ENCODE data around the gene SH3BGR.
"Not testable (repeated sequence)": the region's sequence is repeated elsewhere in the genome, so short reads cannot be mapped to it uniquely, and the experiment has no call there.

The SH3BGR gene

DNA sequence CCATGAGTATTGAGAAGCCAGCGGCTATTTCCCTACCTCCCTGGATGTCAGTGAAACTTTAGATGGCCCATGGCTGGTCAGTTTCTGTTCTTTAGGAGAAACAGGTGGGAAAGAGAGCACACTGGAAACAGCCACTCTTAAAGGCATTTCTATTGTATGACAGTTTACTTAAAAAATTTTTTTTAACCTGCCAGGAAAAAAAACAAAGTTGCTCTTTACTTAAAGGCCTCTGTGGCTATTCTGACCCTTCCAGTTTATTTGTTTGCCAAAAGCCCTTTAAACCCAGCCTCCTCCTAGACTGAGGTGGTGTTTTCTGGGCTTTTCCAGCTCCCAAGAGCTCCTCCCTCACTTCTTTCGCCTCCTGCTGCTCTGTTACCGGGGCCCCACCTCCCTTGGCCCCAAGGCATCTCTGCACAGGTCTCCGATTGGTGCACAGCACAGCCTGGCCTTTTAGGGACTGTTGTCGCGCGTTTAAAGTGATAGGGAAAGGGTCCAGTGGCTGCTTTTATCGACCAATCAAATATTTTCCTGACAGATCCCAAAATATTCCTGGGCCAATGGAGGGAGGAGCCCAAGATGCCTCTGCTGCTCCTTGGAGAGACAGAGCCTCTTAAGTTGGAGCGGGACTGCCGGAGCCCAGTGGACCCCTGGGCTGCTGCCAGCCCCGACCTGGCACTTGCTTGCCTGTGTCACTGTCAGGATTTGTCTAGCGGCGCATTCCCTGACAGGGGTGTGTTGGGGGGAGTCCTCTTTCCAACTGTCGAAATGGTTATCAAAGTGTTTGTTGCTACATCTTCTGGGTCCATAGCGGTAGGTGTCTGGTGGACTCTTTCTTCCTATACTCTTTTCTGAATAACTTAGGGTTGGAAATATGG lies at the start of gene SH3BGR:
TSS of gene SH3BGR (plus strand) at position 639 of the 875 bp plus-strand sequence. CDS start at position 766, 127 bp downstream.
- DNase-seq, result no peak
- ATAC-seq, result no peak

DNA sequence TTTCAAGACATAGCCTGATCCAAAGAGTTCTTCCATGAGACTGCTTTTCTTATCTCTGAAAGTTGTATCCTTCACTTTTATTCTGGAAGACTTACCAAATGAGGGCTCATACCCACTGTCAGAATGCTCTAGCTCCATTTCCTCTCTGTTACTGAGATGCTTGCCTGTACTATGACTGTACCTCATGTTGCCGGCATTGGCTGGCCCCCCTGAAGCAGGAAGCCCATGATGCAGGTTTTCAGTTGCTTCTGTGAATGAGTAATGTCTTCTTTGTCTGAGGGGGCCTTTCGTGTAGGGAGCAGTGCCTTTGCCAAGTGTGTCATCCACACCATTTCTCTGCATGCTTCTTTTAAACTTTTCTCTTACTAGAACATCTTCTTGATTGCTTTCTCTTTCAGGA lies 45.7 kb upstream of the SH3BGR start:
- ATAC-seq (no peak), DNase-seq (no peak)

DNA sequence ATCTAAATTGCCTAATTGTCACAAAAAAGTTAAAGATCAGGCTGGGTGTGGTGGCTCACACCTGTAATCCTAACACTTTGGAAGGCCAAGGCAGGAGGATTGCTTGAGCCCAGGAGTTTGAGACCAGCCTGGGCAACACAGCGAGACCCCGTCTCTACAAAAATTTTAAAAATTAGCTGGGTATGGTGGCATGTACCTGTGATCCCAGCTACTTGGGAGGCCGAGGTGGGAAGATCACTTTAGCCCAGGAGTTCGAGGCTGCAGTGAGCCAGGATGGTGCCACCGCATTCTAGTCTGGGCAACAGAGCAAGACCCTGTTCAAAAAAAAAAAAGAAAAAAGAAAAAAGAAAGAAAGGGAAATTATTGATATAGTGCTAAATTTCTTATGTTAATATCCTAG lies 32.6 kb upstream of the SH3BGR start:
- DNase-seq, ATAC-seq: not testable (repeated sequence)

- ATAC-seq, result no peak
- no peak for DNase-seq
Observed at GRCh38 chr21:39422527-39423241, 29.1 kb upstream of the SH3BGR start.

- DNase-seq, result no peak
- ATAC-seq, result no peak
Observed at GRCh38 chr21:39429445-39429844, 22.3 kb upstream of the SH3BGR start.

DNA sequence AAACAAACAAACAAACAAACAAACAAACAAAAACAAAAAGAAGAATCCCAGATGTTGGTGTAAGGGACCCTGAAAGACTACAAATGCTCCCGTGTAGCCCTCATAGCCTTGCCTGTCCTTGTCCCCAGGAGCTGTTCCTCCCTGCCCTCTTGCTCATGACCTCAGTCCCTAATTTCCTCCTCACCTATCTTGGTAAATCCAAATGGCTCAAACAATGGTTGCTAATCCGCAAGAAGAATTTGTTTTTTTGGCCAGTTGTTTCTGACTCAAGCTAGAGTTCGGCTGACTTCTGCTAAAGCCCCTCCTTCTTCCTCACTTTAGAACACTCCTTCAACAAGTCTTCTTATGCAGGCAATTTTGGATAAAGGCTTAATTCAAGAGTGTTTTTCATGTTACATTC lies 21.8 kb upstream of the SH3BGR start:
- DNase-seq (no peak), ATAC-seq (no peak)

DNA sequence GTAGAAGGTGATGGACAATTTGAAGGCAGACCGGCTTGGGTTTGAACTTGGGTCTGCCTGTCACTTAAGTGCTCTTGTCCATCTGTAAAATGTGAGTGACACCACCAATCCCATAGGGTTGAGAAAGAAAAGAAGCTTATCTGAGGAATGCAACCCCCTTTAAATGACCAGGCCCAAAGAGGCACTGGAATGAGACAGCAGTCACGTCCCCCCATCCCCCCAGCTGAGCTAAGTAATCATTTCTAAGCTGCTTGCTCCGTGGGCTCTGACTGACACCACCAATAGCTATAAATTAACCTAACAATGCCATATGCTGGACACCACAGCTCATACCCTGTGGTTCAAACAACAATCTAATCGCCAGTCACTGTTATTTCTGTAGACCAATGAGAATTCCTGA lies 21.3 kb upstream of the SH3BGR start:
- ATAC-seq (no peak), DNase-seq (no peak)

DNA sequence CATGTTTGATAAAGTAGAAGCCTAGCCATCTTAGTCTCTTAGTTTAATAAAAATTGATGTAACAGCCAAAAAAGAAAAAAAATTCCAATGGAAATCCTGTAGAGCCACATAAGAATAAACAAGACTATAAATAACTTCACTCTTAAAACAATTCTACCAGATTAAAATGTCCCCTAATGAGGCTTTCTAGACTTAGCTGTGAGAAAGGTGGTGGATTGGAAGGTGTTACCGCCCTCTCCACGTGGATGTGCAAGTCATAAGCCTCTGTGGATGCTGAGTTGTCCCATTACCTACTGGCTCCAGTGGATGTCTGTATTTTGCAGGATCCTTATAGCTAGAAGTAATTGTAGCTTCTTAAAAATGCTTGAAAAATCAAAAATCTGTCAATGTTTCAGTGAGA lies 20.8 kb upstream of the SH3BGR start:
- DNase-seq (no peak), ATAC-seq (no peak)

DNA sequence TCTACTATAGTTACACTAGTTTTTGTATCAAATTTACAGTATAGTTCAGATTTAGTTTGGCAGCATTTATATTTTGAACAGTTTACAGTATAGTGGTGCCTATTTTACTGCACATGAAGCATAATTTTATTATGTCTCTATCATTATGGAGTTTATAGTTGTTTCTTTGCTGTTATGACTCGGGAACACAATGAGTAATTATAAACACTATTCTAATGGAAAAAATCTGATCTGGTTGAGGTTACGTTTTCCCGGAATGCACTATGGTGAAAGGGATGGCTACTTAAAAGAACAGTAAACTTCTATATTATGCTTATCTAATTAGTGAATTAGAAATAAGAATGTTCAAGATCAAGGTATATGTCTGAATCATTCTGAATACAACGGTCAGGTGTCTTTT lies 16.8 kb upstream of the SH3BGR start:
- ATAC-seq (no peak), DNase-seq (no peak)

GRCh38 chr21:39439232-39439631 lies 12.5 kb upstream of the SH3BGR start:
- DNase-seq (no peak), ATAC-seq (no peak)

- ATAC-seq, result no peak
- DNase-seq, result peak; percentile 27
Observed at GRCh38 chr21:39441502-39442475, 10.0 kb upstream of the SH3BGR start.

DNA sequence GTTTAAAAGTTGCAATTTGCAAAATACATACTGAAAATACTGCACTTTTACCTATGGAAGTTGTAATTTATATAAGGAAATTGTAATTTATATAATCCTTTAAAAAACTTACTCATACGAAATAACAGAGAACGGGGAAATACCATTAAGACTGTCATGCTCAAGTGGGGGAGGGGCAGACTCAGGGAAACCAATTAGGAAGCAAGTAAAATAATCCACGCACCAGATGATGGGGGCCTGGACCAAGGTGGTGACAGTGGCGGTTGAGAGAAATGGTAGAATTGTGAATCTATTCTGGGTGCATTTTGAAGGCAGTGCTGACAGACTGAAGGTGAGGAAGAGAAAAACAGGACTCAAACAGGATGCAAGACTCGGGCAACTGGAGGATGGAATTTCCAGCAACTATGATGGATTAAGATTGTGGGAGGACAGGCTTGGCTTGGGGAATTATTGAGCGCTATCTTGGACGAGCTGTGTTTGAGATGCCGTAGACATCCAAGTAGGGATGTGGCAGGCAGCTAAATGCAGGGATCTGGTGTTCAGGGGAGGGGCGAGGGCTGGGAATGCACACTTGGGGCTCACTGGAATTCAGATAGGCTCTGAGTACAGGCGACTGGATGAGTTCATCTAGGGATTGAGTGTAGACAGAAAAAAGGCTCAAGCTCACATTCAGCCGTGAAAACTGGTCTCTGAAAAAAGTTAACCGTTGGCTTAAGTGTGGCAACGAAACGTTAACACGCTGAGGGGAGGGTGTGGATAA lies 7.2 kb upstream of the SH3BGR start:
- DNase-seq (no peak), ATAC-seq (no peak)

GRCh38 chr21:39445321-39446269 lies 6.2 kb upstream of the SH3BGR start, which contains the start of gene LCA5L:
Gene LCA5L (minus strand): TSS chr21:39445778. CDS start chr21:39428493, 17,285 bp downstream.
- DNase-seq, result peak; percentile 95
- ATAC-seq, result peak; percentile 95

GRCh38 chr21:39447264-39447663 lies 4.5 kb upstream of the SH3BGR start:
- ATAC-seq (no peak), DNase-seq (no peak)

GRCh38 chr21:39452207-39452969 lies 618 bp downstream of the SH3BGR start:
- ATAC-seq (no peak), DNase-seq (no peak)

- ATAC-seq (no peak), DNase-seq (no peak)
Observed at GRCh38 chr21:39452970-39453342, 1.2 kb downstream of the SH3BGR start.

GRCh38 chr21:39453571-39454179 lies 1.9 kb downstream of the SH3BGR start:
- no peak for ATAC-seq
- DNase-seq, result no peak

DNA sequence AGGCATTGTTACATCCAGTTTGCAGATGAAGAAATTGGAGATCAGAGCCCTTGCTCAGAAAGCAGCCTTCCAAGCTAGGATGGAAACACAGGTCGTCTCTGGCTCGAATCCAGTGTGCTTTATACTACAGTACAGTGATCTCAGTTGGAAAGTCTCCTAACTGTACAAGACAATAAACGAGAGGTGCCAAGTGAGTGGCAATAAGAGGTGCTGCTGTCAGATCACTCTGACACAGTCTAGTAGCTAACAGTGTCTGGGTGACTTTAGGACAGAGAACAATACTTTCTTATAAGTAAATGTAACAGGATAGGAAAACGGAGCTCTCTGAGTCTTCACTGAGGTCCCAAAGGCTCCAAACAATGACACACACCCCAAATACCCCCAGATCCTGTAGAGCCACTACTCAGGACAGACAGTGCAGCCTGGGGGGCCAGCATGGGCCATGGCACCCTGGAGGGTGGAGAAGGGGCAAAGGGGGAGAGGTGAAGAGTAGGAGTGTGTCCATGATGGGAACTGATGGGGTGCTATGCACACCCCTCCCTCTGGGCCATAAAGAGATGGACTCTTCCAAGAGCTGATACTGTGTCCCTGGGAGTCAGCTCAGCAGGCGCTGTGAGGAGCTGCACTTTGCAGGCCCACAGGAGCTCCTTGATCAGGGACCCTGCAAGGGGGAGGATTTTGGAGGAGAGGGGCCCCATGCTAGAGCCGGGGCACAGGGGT lies 3.3 kb downstream of the SH3BGR start:
- no peak for ATAC-seq
- no peak for DNase-seq
